Measurements from ENCODE around the gene DGKA.

GRCh38 chr12:56001487-56002100 is 70.6 kb downstream of the DGKA start:
- no peak for TF ChIP-seq RAD21 (IDR thresholded peaks at IDR 0.05; ENCODE audit: low read depth)
- TF ChIP-seq EZH2 (IDR thresholded peaks at IDR 0.05): no peak
- TF ChIP-seq SIN3A (IDR thresholded peaks at IDR 0.05; ENCODE audit: low read depth): no peak
- no peak for TF ChIP-seq ATF3 (IDR thresholded peaks at IDR 0.05)
